D721Med (cell line): ENCODE data around the gene RNF130.

ENCODE experiments used
- DNase-seq: peaks from one replicate; pipeline ENCODE4 v3.0.0; 2011; ENCODE audit warnings: low spot score; ENCODE audit not compliant: insufficient read length
- FAIRE-seq: peaks from 2 replicates; lab custom pipeline; 2011; peaks lifted over from hg19 to GRCh38; lab: Jason Lieb, UNC
- TF ChIP-seq, protein P1 (sequence below): IDR thresholded peaks from 2 replicates; pipeline ENCODE4 v1.5.1; 2012; ENCODE audit warnings: mild to moderate bottlenecking, control low read depth; ENCODE audit not compliant: insufficient read depth; ENCODE audit errors: missing control alignments

RNF130 gene

GRCh38 chr5:179912951-179913350, 158.6 kb downstream of the RNF130 start:
- DNase-seq (no peak), FAIRE-seq (no peak)
- TF ChIP-seq, protein P1, sequence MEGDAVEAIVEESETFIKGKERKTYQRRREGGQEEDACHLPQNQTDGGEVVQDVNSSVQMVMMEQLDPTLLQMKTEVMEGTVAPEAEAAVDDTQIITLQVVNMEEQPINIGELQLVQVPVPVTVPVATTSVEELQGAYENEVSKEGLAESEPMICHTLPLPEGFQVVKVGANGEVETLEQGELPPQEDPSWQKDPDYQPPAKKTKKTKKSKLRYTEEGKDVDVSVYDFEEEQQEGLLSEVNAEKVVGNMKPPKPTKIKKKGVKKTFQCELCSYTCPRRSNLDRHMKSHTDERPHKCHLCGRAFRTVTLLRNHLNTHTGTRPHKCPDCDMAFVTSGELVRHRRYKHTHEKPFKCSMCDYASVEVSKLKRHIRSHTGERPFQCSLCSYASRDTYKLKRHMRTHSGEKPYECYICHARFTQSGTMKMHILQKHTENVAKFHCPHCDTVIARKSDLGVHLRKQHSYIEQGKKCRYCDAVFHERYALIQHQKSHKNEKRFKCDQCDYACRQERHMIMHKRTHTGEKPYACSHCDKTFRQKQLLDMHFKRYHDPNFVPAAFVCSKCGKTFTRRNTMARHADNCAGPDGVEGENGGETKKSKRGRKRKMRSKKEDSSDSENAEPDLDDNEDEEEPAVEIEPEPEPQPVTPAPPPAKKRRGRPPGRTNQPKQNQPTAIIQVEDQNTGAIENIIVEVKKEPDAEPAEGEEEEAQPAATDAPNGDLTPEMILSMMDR = no peak

GRCh38 chr5:179912386-179912785, 159.2 kb downstream of the RNF130 start:
- TF ChIP-seq, protein P1 = no peak
- FAIRE-seq (no peak), DNase-seq (no peak)

- TF ChIP-seq, protein P1 = no peak
- DNase-seq (no peak), FAIRE-seq (no peak)
These were observed 162.3 kb downstream of the RNF130 start for GRCh38 chr5:179909224-179909623.

DNA sequence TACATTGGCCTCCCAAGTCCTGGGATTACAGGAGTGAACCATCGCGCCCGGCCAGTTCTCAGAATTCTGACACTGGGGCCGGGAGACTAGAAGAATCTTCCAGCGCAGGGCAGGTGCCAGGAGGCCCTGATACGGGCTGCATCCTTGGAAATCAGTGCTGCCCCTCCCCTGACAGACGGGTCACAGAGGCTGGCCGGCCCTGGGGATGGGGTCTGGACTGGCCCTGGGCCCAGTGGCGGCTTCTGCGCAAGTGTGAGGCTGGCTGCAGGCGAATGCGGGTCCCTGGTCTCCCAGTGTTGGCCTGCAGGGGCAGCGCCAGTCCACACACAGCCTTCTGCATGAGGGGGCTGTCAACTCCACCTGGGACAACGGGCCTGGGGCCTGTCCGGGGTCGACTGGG, 163.0 kb downstream of the RNF130 start:
- FAIRE-seq = no peak
- TF ChIP-seq, protein P1 = peak; percentile 11
- no peak for DNase-seq

DNA sequence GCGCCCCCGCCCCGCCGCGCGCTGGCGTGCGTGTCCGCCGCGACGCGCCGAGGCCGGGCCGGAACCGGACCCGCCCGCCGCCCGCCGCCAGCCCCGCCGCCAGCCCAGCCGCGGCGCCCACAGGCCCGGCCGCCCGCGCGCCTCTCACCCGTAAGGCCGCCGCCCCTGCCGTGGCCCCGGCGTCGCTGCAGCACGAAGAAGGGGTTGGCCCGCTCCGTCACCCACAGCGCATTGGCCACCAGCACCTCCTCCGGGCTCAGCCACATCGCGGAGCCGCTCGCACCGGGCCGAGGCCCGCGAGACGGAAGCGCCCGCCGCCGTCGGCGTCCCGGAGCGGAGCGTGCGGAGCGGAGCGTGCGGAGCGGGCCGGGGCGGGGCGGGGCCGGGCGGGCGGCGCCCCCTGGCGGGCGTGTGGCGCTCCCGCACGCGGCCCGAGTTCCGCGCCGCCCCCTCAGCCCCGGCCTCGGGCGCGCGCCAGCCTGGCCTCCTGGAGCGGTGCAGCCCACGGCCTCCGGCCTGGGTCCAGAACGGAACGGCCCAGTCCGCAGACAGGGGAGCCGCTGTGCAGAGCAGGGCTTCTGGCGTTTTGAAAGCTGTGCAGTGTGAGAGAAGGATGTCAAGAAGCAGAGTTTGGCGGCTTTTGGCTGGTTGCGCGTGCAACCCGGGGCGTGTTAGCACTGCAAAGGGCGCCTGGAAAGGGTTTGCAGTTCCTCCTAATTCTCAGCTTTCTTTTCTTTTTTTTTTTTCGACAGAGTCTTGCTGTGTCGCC, 163.8 kb downstream of the RNF130 start, which contains the start of gene TBC1D9B:
TSS of gene TBC1D9B (minus strand) at position 342 of the 769 bp plus-strand sequence. CDS start at position 266, 76 bp downstream.
- DNase-seq (peak; percentile 37), FAIRE-seq (no peak)
- TF ChIP-seq, protein P1 = peak; percentile 22

- DNase-seq (no peak), FAIRE-seq (no peak)
- TF ChIP-seq, protein P1 = no peak
These were observed 164.6 kb downstream of the RNF130 start for GRCh38 chr5:179906795-179907555.
